Measurements from ENCODE around the gene FRAS1. TPM values are rescaled to one million over a fixed set of nuclear protein-coding genes. Genes with fewer than 3 reads are reported as not detected.

Gene FRAS1
- total RNA-seq, 1 experiment from 2014 or later, result 3.4 TPM

DNA sequence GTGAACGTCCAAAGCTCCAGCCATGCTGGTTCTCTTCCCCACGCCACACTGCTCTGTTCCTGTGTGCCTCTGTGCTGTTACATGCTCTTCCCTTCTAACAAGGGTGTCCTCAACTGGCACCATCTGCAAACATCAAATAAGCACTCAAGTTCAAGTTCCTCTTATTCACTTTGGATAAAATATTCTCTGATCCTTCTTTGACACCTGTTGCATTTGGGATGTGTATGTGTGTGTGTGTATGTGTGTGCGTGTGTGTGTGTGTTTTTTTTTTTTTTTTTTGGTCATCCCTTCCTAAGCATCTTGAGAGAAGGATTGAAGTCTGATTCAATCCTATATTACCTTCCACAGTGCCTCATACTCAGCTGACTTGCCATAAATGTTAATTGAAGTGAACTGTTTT, 290.4 kb downstream of the FRAS1 start:
- Histone ChIP-seq H4K20me1 (ENCODE audit: low read length) (no peaks in the 10 kb centered on the region), H3K27me3 (ENCODE audit: low read length) (no peaks in the 10 kb centered on the region), H3K36me3 (ENCODE audit: low read depth, low read length) (no peaks in the 10 kb centered on the region), H3K4me3 (ENCODE audit: low read length) (no peak overlapping the region), H3K9me3 (ENCODE audit: low read length) (no peaks in the 10 kb centered on the region), H3K79me2 (ENCODE audit: low read length) (no peaks in the 10 kb centered on the region), H3K27ac (ENCODE audit: low read length) (no peak overlapping the region), H2AFZ (ENCODE audit: low read length) (no peak overlapping the region), H3K4me2 (ENCODE audit: low read length) (no peak overlapping the region), H3F3A (ENCODE audit: low read length, unreplicated experiment) (no peaks in the 10 kb centered on the region), H3K9me2 (replicated peaks; ENCODE audit: low read length) (no peaks in the 10 kb centered on the region), H3K9ac (ENCODE audit: low read length) (no peak overlapping the region), H3K4me1 (ENCODE audit: insufficient read depth, low read length) (no peaks in the 10 kb centered on the region)
- BruUV-seq (replicated peaks), result no TSS peak
- DNase-seq (no peak), ATAC-seq (no peak)
- ChIA-PET CTCF (no interaction called here), POLR2A (ENCODE audit: unreplicated experiment) (no interaction called here)
- intact Hi-C loops (cut with micrococcal nuclease), result no loop called here
- TF ChIP-seq, protein P1, sequence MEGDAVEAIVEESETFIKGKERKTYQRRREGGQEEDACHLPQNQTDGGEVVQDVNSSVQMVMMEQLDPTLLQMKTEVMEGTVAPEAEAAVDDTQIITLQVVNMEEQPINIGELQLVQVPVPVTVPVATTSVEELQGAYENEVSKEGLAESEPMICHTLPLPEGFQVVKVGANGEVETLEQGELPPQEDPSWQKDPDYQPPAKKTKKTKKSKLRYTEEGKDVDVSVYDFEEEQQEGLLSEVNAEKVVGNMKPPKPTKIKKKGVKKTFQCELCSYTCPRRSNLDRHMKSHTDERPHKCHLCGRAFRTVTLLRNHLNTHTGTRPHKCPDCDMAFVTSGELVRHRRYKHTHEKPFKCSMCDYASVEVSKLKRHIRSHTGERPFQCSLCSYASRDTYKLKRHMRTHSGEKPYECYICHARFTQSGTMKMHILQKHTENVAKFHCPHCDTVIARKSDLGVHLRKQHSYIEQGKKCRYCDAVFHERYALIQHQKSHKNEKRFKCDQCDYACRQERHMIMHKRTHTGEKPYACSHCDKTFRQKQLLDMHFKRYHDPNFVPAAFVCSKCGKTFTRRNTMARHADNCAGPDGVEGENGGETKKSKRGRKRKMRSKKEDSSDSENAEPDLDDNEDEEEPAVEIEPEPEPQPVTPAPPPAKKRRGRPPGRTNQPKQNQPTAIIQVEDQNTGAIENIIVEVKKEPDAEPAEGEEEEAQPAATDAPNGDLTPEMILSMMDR (conservative IDR thresholded peaks at IDR 0.05; ENCODE audit: low read depth, low read length), result no peak
- TF ChIP-seq EZH2phosphoT487 (IDR thresholded peaks at IDR 0.05; ENCODE audit: borderline replicate concordance, low read length) (no peak), EZH2 (IDR thresholded peaks at IDR 0.05; ENCODE audit: low read length, unreplicated experiment) (no peak)

DNA sequence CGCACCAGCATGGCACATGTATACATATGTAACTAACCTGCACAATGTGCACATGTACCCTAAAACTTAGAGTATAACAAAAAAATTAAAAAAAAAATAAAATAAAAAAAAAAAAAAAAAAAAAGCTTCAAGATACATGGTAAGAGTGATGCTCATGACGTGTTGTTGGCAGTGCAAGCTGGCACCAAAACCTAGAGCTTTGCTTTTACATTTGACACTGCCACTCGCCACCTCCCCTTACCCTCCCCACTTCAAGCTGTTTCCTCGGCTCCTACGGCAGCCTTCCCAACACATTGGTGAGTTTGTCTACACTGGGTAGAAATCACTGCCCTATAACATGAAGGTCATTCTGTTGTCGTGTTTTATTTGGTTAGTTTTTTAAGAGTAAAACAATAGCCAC, 296.8 kb downstream of the FRAS1 start:
- no peak overlapping the region for H3K27ac ChIP-seq (ENCODE audit: low read length)
- no peaks in the 10 kb centered on the region for H3K79me2 ChIP-seq (ENCODE audit: low read length)
- BruUV-seq (replicated peaks), result no TSS peak
- no peaks in the 10 kb centered on the region for H3K27me3 ChIP-seq (ENCODE audit: low read length)
- no peak overlapping the region for H3K9ac ChIP-seq (ENCODE audit: low read length)
- DNase-seq, result no peak
- no peak for ATAC-seq
- intact Hi-C loops (cut with micrococcal nuclease), result no loop called here
- no peak overlapping the region for H2AFZ ChIP-seq (ENCODE audit: low read length)
- H3K4me1 ChIP-seq (ENCODE audit: insufficient read depth, low read length), result no peaks in the 10 kb centered on the region
- H3K9me2 ChIP-seq (replicated peaks; ENCODE audit: low read length), result no peaks in the 10 kb centered on the region
- H3K36me3 ChIP-seq (ENCODE audit: low read depth, low read length), result no peaks in the 10 kb centered on the region
- POLR2A ChIA-PET (ENCODE audit: unreplicated experiment), result interaction anchor here (0.6 kb wide), 1 partner anchor 198 kb away, joined by 4 read pairs; no protein-coding TSS in a partner anchor
- no peak for TF ChIP-seq EZH2phosphoT487 (IDR thresholded peaks at IDR 0.05; ENCODE audit: borderline replicate concordance, low read length)
- TF ChIP-seq, protein P1 (conservative IDR thresholded peaks at IDR 0.05; ENCODE audit: low read depth, low read length), result no peak
- no peak for TF ChIP-seq EZH2 (IDR thresholded peaks at IDR 0.05; ENCODE audit: low read length, unreplicated experiment)
- H4K20me1 ChIP-seq (ENCODE audit: low read length), result no peaks in the 10 kb centered on the region
- H3F3A ChIP-seq (ENCODE audit: low read length, unreplicated experiment), result no peaks in the 10 kb centered on the region
- H3K4me3 ChIP-seq (ENCODE audit: low read length), result no peak overlapping the region
- CTCF ChIA-PET, result no interaction called here
- H3K9me3 ChIP-seq (ENCODE audit: low read length), result no peaks in the 10 kb centered on the region
- no peak overlapping the region for H3K4me2 ChIP-seq (ENCODE audit: low read length)

DNA sequence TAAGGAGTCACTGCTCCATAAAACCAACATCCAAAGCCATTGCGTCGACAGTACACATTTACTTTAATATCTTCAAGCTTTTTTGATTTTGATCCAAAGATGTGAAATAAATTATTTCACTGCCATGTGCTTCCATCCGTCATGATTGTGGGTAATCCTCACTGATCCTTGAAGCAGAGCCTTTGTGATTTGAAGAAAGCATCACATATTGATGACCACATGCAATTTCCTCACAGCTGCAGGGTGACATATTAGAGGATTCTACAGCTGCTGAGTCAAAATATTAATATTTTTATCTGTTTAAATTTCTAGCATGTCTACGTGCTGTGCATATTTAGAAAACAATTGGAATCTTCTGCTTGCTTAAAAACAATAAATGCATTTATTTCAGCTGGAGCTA, 297.7 kb downstream of the FRAS1 start:
- ChIA-PET CTCF (no interaction called here), POLR2A (ENCODE audit: unreplicated experiment) (no interaction called here)
- no peaks in the 10 kb centered on the region for H4K20me1 ChIP-seq (ENCODE audit: low read length)
- DNase-seq, result no peak
- H3K36me3 ChIP-seq (ENCODE audit: low read depth, low read length), result no peaks in the 10 kb centered on the region
- no TSS peak for BruUV-seq (replicated peaks)
- H3K27me3 ChIP-seq (ENCODE audit: low read length), result no peaks in the 10 kb centered on the region
- H3K9ac ChIP-seq (ENCODE audit: low read length), result no peak overlapping the region
- H3K79me2 ChIP-seq (ENCODE audit: low read length), result no peaks in the 10 kb centered on the region
- H3K4me1 ChIP-seq (ENCODE audit: insufficient read depth, low read length), result no peaks in the 10 kb centered on the region
- no peak overlapping the region for H3K4me3 ChIP-seq (ENCODE audit: low read length)
- no peaks in the 10 kb centered on the region for H3K9me3 ChIP-seq (ENCODE audit: low read length)
- no peak overlapping the region for H3K4me2 ChIP-seq (ENCODE audit: low read length)
- H3K27ac ChIP-seq (ENCODE audit: low read length), result no peak overlapping the region
- H3F3A ChIP-seq (ENCODE audit: low read length, unreplicated experiment), result no peaks in the 10 kb centered on the region
- no peaks in the 10 kb centered on the region for H3K9me2 ChIP-seq (replicated peaks; ENCODE audit: low read length)
- intact Hi-C loops (cut with micrococcal nuclease), result no loop called here
- TF ChIP-seq, protein P1 (conservative IDR thresholded peaks at IDR 0.05; ENCODE audit: low read depth, low read length), result no peak
- TF ChIP-seq EZH2 (IDR thresholded peaks at IDR 0.05; ENCODE audit: low read length, unreplicated experiment), result no peak
- no peak for TF ChIP-seq EZH2phosphoT487 (IDR thresholded peaks at IDR 0.05; ENCODE audit: borderline replicate concordance, low read length)
- H2AFZ ChIP-seq (ENCODE audit: low read length), result no peak overlapping the region
- no peak for ATAC-seq

Measured in PC-3 (cell line).